Measurements from ENCODE around the gene CANT1.

GRCh38 chr17:78998311-78999055 is 11.1 kb downstream of the CANT1 start:
- no peak for TF ChIP-seq POLR2AphosphoS5 (IDR thresholded peaks at IDR 0.05; ENCODE audit: borderline replicate concordance, low read depth, low read length)
- TF ChIP-seq FOXP2 (optimal IDR thresholded peaks at IDR 0.05; ENCODE audit: control extremely low read depth, extremely low read length, insufficient read depth): no peak
- no peak for TF ChIP-seq EZH2 (IDR thresholded peaks at IDR 0.05)
